Neuronal stem cell (in vitro differentiated cells): Measurements from ENCODE around the gene TMEM72.

Source experiments
- DNase-seq: peaks from one replicate; pipeline ENCODE4 v3.0.0-alpha.2; 2013; ENCODE audit warnings: low spot score
- H2AFZ ChIP-seq: one replicate; pipeline ENCODE4 v1.6.1; 2013; ENCODE audit warnings: mild to moderate bottlenecking, low read length, inconsistent platforms
- H2AK5ac ChIP-seq: 2 replicates; pipeline ENCODE4 v1.6.1; 2013; ENCODE audit warnings: low read depth, mild to moderate bottlenecking, inconsistent platforms, low read length, moderate library complexity, mixed read lengths
- H2BK120ac ChIP-seq: 2 replicates; pipeline ENCODE4 v1.6.1; 2013; ENCODE audit warnings: low read depth, mild to moderate bottlenecking, inconsistent platforms, low read length, moderate library complexity, mixed read lengths
- H2BK12ac ChIP-seq: one replicate; pipeline ENCODE4 v1.6.1; 2013; ENCODE audit warnings: low read length, inconsistent platforms
- H2BK15ac ChIP-seq: 2 replicates; pipeline ENCODE4 v1.6.1; 2013; ENCODE audit warnings: mild to moderate bottlenecking, low read length, inconsistent platforms, mixed read lengths
- H2BK5ac ChIP-seq: one replicate; pipeline ENCODE4 v1.6.1; 2013; ENCODE audit warnings: inconsistent platforms, mild to moderate bottlenecking, low read length, moderate library complexity
- H3K14ac ChIP-seq: one replicate; pipeline ENCODE4 v1.6.1; 2013; ENCODE audit warnings: low read length, inconsistent platforms
- H3K18ac ChIP-seq: 2 replicates; pipeline ENCODE4 v1.6.1; 2013; ENCODE audit warnings: low read length, inconsistent platforms
- H3K23ac ChIP-seq: 2 replicates; pipeline ENCODE4 v1.6.1; 2013; ENCODE audit warnings: low read depth, mild to moderate bottlenecking, mixed read lengths, low read length, inconsistent platforms; ENCODE audit not compliant: poor library complexity
- H3K27ac ChIP-seq: replicated peaks from 3 replicates; pipeline ENCODE4 v1.5.1; 2013; ENCODE audit warnings: low read length, inconsistent platforms
- H3K27me3 ChIP-seq, 3 experiments: 2 replicates each; pipeline ENCODE4 v1.6.1; 2013; ENCODE audit warnings: low read length in 3 of 3, mild to moderate bottlenecking in 2 of 3, inconsistent platforms in 1 of 3, low read depth in 1 of 3, mixed read lengths in 1 of 3, moderate library complexity in 1 of 3; ENCODE audit not compliant: control insufficient read depth in 3 of 3, insufficient read depth in 3 of 3
- H3K36me3 ChIP-seq, 2 donors: replicated peaks in 1 of 2; 2 replicates each; pipeline ENCODE4 v1.6.1; 2013; ENCODE audit warnings: low read length in 2 of 2; ENCODE audit not compliant: control insufficient read depth in 2 of 2, insufficient read depth in 2 of 2
- H3K4ac ChIP-seq: 2 replicates; pipeline ENCODE4 v1.6.1; 2013; ENCODE audit warnings: inconsistent platforms, mild to moderate bottlenecking, low read length, moderate library complexity
- H3K4me1 ChIP-seq, 2 donors: 1 replicate in 1 of 2; 2 replicates in 1 of 2; pipeline ENCODE4 v1.6.1; 2013; ENCODE audit warnings: low read length in 2 of 2, low read depth in 1 of 2; ENCODE audit not compliant: control insufficient read depth in 2 of 2, insufficient read depth in 1 of 2
- H3K4me2 ChIP-seq: one replicate; pipeline ENCODE4 v1.6.1; 2013; ENCODE audit warnings: mild to moderate bottlenecking, low read length, inconsistent platforms; ENCODE audit not compliant: insufficient read depth, poor library complexity, severe bottlenecking
- H3K4me3 ChIP-seq, 2 donors: 2 replicates each; pipeline ENCODE4 v1.5.1; 2013; ENCODE audit warnings: low read length in 2 of 2, mild to moderate bottlenecking in 2 of 2, inconsistent platforms in 1 of 2, moderate library complexity in 1 of 2
- H3K79me1 ChIP-seq: one replicate; pipeline ENCODE4 v1.6.1; 2013; ENCODE audit warnings: low read depth, mild to moderate bottlenecking, inconsistent platforms, low read length, moderate library complexity
- H3K9ac ChIP-seq: one replicate; pipeline ENCODE4 v1.6.1; 2013; ENCODE audit warnings: mild to moderate bottlenecking, low read depth, low read length, inconsistent platforms; ENCODE audit not compliant: poor library complexity
- H3K9me3 ChIP-seq, 2 donors: replicated peaks in 1 of 2; 2 replicates each; pipeline versions ENCODE3 to v1.6.1; 2013; ENCODE audit warnings: low read length in 2 of 2, mild to moderate bottlenecking in 2 of 2, inconsistent platforms in 1 of 2, low read depth in 1 of 2, mixed read lengths in 1 of 2, moderate library complexity in 1 of 2; ENCODE audit not compliant: control insufficient read depth in 2 of 2, insufficient read depth in 1 of 2
- H4K8ac ChIP-seq: one replicate; pipeline ENCODE4 v1.6.1; 2013; ENCODE audit warnings: low read depth, mild to moderate bottlenecking, inconsistent platforms, low read length, moderate library complexity
- H4K91ac ChIP-seq: one replicate; pipeline ENCODE4 v1.6.1; 2013; ENCODE audit warnings: low read length, low read depth, mild to moderate bottlenecking, inconsistent platforms; ENCODE audit not compliant: poor library complexity
- WGBS, 2 donors: extraction: QIAGEN DNeasy Blood & Tissue Kit; methylation state at CpG; one replicate each; pipeline ENCODE4 v1.1.7; 2013; ENCODE audit warnings: missing lambda C conversion rate in 2 of 2, mixed read lengths in 1 of 2; ENCODE audit not compliant: insufficient read length in 2 of 2, insufficient replicate concordance in 1 of 2; ENCODE audit errors: extremely low coverage in 2 of 2; 5-methylcytosine and 5-hydroxymethylcytosine counted together

Gene TMEM72

GRCh38 chr10:44879531-44879899, 31.6 kb upstream of the TMEM72 start:
- Histone ChIP-seq H2BK120ac (no peak overlapping the region), H3K23ac (no peak overlapping the region), H4K8ac (no peak overlapping the region), H3K18ac (peak overlapping the region; percentile 81), H3K9me3 (no peaks in the 10 kb centered on the region), H2AK5ac (no peak overlapping the region), H4K91ac (no peak overlapping the region), H3K36me3 (no peaks in the 10 kb centered on the region), H3K9ac (peak overlapping the region; percentile 67), H3K14ac (no peak overlapping the region), H3K4me1 (peaks cover 0 to 9% of the 10 kb centered on the region in 2 donors), H2AFZ (peak overlapping the region; percentile 87), H3K4ac (no peak overlapping the region), H3K27me3 (peaks cover 0 to 24% (median 0%) of the 10 kb centered on the region in 3 experiments), H3K27ac (no peak overlapping the region), H2BK15ac (peak overlapping the region; percentile 71), H3K4me2 (peak overlapping the region; percentile 45), H3K79me1 (no peaks in the 10 kb centered on the region), H2BK12ac (peak overlapping the region; percentile 17), H3K4me3 (no peak overlapping the region), H2BK5ac (no peak overlapping the region)
- no peak for DNase-seq
- no CpG with 5 or more reads among the region's 14 CpGs for WGBS, 2 donors

DNA sequence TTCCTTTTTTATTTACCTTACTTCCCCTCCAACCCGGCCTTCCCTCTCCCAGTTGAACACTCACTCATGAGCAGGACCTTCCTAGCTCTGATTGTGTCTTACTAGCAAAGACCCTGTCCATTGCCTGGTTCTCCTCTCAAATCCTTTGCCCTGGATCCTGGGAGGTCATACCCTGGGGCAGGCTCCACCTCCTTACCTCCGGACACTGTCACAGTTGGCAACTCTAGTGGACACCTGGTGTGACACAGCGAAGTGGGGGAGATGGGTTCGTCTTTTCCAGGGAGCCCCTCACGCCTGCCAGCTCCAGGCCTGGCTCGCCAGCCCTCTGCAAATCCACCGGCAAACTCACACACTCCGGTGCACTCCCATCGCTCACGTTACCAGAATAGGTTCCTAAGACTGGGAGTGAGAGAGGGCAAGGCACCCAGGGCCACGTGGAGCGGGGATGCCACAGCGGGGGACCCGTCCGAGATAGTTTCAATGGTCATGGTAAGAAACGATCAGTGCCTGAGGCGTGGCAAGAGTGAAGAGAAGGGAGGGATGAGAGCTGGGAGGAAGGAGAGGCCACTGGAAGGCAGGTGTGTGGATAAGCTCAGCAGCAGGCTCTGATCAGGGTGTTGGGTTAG, 30.9 kb upstream of the TMEM72 start:
- H3K9me3 ChIP-seq: no peaks in the 10 kb centered on the region
- peaks cover 0 to 24% (median 0%) of the 10 kb centered on the region in 3 experiments for H3K27me3 ChIP-seq
- H4K8ac ChIP-seq: no peak overlapping the region
- no peak overlapping the region for H2AK5ac ChIP-seq
- H3K14ac ChIP-seq: no peak overlapping the region
- peaks cover 0 to 9% of the 10 kb centered on the region in 2 donors for H3K4me1 ChIP-seq
- no peak overlapping the region for H3K9ac ChIP-seq
- H2AFZ ChIP-seq: no peak overlapping the region
- no peak overlapping the region for H3K4ac ChIP-seq
- no peak overlapping the region for H3K23ac ChIP-seq
- H2BK12ac ChIP-seq: no peak overlapping the region
- H3K79me1 ChIP-seq: no peaks in the 10 kb centered on the region
- no peak overlapping the region for H3K18ac ChIP-seq
- H3K4me2 ChIP-seq: no peak overlapping the region
- H2BK5ac ChIP-seq: no peak overlapping the region
- H2BK15ac ChIP-seq: no peak overlapping the region
- no peaks in the 10 kb centered on the region for H3K36me3 ChIP-seq
- no peak for DNase-seq
- WGBS, 2 donors: 86 to 100% methylated on average over 1 of the region's 17 CpGs
- H4K91ac ChIP-seq: no peak overlapping the region
- H3K4me3 ChIP-seq: no peak overlapping the region
- no peak overlapping the region for H2BK120ac ChIP-seq
- no peak overlapping the region for H3K27ac ChIP-seq

GRCh38 chr10:44881649-44882048, 29.5 kb upstream of the TMEM72 start:
- no peak for DNase-seq
- Histone ChIP-seq H3K4ac (no peak overlapping the region), H2BK5ac (no peak overlapping the region), H3K14ac (no peak overlapping the region), H3K27me3 (peaks cover 0 to 23% (median 0%) of the 10 kb centered on the region in 3 experiments), H3K23ac (no peak overlapping the region), H3K9me3 (no peaks in the 10 kb centered on the region), H3K79me1 (no peaks in the 10 kb centered on the region), H3K18ac (peak overlapping the region; percentile 58), H2AK5ac (peak overlapping the region; percentile 73), H2BK12ac (no peak overlapping the region), H3K27ac (no peak overlapping the region), H2BK15ac (no peak overlapping the region), H3K4me2 (no peak overlapping the region), H2AFZ (no peak overlapping the region), H4K91ac (no peak overlapping the region), H2BK120ac (no peak overlapping the region), H3K4me1 (peaks cover 0 to 9% of the 10 kb centered on the region in 2 donors), H3K4me3 (no peak overlapping the region), H4K8ac (no peak overlapping the region), H3K9ac (no peak overlapping the region), H3K36me3 (no peaks in the 10 kb centered on the region)
- WGBS, 2 donors: no CpG with 5 or more reads among the region's 7 CpGs

DNA sequence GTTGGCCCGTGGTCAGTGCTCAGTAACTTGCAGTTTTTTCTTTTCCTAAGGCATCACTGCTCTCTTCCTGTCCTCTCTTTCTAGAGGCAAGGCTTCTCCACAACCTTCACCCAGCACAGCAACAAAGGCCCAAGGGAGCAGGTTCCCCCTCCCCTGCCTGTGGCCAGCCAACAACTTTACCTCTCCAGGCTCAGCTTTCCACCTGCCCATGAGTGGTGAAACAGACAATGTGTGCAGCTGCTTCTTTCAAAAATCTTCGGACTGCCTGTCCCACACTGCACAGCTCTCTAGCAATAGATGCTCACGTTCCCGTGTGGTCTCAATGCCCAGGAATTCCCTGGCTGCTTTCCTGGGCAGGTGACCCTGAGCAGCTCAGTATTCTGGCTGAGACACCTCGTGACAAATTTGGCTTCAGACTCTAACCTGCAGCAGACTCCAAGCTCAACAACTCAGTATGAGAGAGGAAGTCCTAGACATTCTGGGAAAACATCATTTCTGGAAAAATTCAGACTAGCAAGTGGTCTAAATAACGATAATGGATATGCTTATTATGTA, 28.9 kb upstream of the TMEM72 start:
- no peak overlapping the region for H3K14ac ChIP-seq
- no peaks in the 10 kb centered on the region for H3K36me3 ChIP-seq
- H2BK120ac ChIP-seq: no peak overlapping the region
- no peak overlapping the region for H2BK12ac ChIP-seq
- H3K9ac ChIP-seq: no peak overlapping the region
- no peak overlapping the region for H3K4me3 ChIP-seq
- no peak overlapping the region for H3K4ac ChIP-seq
- H3K79me1 ChIP-seq: no peaks in the 10 kb centered on the region
- no peak overlapping the region for H2BK5ac ChIP-seq
- H2BK15ac ChIP-seq: no peak overlapping the region
- no peak overlapping the region for H2AFZ ChIP-seq
- H3K27me3 ChIP-seq: peaks cover 0 to 20% (median 0%) of the 10 kb centered on the region in 3 experiments
- H3K4me1 ChIP-seq: peaks cover 0 to 9% of the 10 kb centered on the region in 2 donors
- H3K9me3 ChIP-seq: no peaks in the 10 kb centered on the region
- no peak overlapping the region for H3K4me2 ChIP-seq
- H4K8ac ChIP-seq: no peak overlapping the region
- H3K27ac ChIP-seq: no peak overlapping the region
- WGBS, 2 donors: no CpG with 5 or more reads among the region's 6 CpGs
- peak overlapping the region; percentile 50 for H2AK5ac ChIP-seq
- no peak overlapping the region for H3K23ac ChIP-seq
- H3K18ac ChIP-seq: no peak overlapping the region
- H4K91ac ChIP-seq: no peak overlapping the region
- no peak for DNase-seq
